Uterus (tissue), 4 donors: ENCODE data around the gene SERPINA12. TPM values are rescaled to one million over a fixed set of nuclear protein-coding genes. Genes with fewer than 3 reads are reported as not detected.

ENCODE experiments used
- DNase-seq, 2 donors: peaks; one replicate each; pipeline ENCODE4 v3.0.0-alpha.2; 2019 to 2020
- H3K27ac ChIP-seq, 2 donors: fragments of 200-600 bp; sonication (generic); 1 replicate in 1 of 2; 2 replicates in 1 of 2; pipeline ENCODE4 v1.5.1; 2016 to 2018
- H3K27me3 ChIP-seq, 2 donors: fragments of 200-600 bp; sonication (generic); one replicate each; pipeline ENCODE4 v1.5.1; 2018 to 2019; ENCODE audit warnings: control low read depth in 1 of 2
- H3K36me3 ChIP-seq, 2 donors: fragments of 200-600 bp; sonication (generic); one replicate each; pipeline ENCODE4 v1.5.1; 2019; ENCODE audit warnings: control low read depth in 1 of 2
- H3K4me1 ChIP-seq, 2 donors: fragments of 200-600 bp; sonication (generic); one replicate each; pipeline ENCODE4 v1.5.1; 2018 to 2019; ENCODE audit warnings: control low read depth in 1 of 2
- H3K4me3 ChIP-seq, 2 donors: fragments of 200-600 bp; sonication (generic); 1 replicate in 1 of 2; 2 replicates in 1 of 2; pipeline ENCODE4 v1.5.1; 2018 to 2019; ENCODE audit warnings: mild to moderate bottlenecking in 1 of 2
- H3K9me3 ChIP-seq, 2 donors: fragments of 200-600 bp; sonication (generic); one replicate each; pipeline ENCODE4 v1.5.1; 2019; ENCODE audit warnings: control low read depth in 1 of 2
- POLR2A ChIP-seq, 2 donors: fragments of 450-650 bp; IDR thresholded peaks; one replicate each; pipeline ENCODE4 v1.6.1; 2016; ENCODE audit warnings: antibody characterized with exemption in 2 of 2, mild to moderate bottlenecking in 1 of 2, moderate library complexity in 1 of 2
- intact Hi-C: fragments of 100-400 bp; cut with DNase I; formaldehyde crosslinking; loops from one replicate; pipeline ENCODE4 v1.15.1; 2023; ENCODE audit warnings: low total_unique reads
- total RNA-seq, 4 donors: library from RNA; depleted of rRNA in 3 of 4; stranded (reverse); fragments of >200 nt in 3 of 4; gene quantifications; one replicate each; pipeline versions ENCODE4 v1.1.0 to v1.2.4, GENCODE V29; 2014 to 2023
- TF ChIP-seq, protein P1 (sequence below), 4 experiments: fragments of 200-600 bp in 2 of 4; fragments of 450-650 bp in 2 of 4; sonication (generic) in 2 of 4; IDR thresholded peaks; one replicate each; pipeline ENCODE4 v1.5.1; 2016 to 2019; ENCODE audit warnings: antibody characterized with exemption in 4 of 4, mild to moderate bottlenecking in 2 of 4, moderate library complexity in 1 of 4
- donor health status: DM: yes; HTN: yes; CAD: no.

The SERPINA12 gene
- total RNA-seq, 4 donors from 2014 or later, result not detected

GRCh38 chr14:94524093-94524492, 14.8 kb upstream of the SERPINA12 start:
- H3K4me1 ChIP-seq, result no peaks in the 10 kb centered on the region
- H3K27ac ChIP-seq, result no peak overlapping the region
- TF ChIP-seq POLR2A (IDR thresholded peaks at IDR 0.05), result no peak
- H3K4me3 ChIP-seq, result no peak overlapping the region
- DNase-seq, result no peak
- no peaks in the 10 kb centered on the region for H3K9me3 ChIP-seq
- intact Hi-C loops, result no loop called here
- no peaks in the 10 kb centered on the region for H3K27me3 ChIP-seq
- H3K36me3 ChIP-seq, result no peaks in the 10 kb centered on the region

DNA sequence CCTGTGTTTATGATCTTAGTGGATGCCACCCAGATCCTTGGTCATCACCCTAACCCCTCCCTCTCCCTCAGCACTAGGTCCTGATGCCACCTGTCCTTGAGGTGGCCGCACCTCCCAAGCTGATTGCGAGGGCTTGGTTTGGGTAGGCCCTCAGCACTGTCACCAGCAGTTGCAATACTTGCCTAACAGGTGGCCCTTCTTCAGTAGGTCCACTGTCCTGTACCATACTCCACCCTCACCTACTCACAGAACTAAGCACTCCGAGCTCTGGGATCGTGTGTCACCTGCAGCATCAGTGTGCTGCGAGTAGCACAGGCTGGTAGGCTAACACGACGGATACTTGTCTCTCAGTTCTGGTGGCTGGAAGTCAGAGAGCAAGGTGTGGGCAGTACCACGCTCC, 14.0 kb upstream of the SERPINA12 start:
- no peaks in the 10 kb centered on the region for H3K4me1 ChIP-seq
- H3K4me3 ChIP-seq, result no peak overlapping the region
- H3K27me3 ChIP-seq, result no peaks in the 10 kb centered on the region
- DNase-seq, result no peak
- TF ChIP-seq POLR2A (IDR thresholded peaks at IDR 0.05), result no peak
- TF ChIP-seq, protein P1, sequence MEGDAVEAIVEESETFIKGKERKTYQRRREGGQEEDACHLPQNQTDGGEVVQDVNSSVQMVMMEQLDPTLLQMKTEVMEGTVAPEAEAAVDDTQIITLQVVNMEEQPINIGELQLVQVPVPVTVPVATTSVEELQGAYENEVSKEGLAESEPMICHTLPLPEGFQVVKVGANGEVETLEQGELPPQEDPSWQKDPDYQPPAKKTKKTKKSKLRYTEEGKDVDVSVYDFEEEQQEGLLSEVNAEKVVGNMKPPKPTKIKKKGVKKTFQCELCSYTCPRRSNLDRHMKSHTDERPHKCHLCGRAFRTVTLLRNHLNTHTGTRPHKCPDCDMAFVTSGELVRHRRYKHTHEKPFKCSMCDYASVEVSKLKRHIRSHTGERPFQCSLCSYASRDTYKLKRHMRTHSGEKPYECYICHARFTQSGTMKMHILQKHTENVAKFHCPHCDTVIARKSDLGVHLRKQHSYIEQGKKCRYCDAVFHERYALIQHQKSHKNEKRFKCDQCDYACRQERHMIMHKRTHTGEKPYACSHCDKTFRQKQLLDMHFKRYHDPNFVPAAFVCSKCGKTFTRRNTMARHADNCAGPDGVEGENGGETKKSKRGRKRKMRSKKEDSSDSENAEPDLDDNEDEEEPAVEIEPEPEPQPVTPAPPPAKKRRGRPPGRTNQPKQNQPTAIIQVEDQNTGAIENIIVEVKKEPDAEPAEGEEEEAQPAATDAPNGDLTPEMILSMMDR (IDR thresholded peaks at IDR 0.05), result no peak
- H3K36me3 ChIP-seq, result no peaks in the 10 kb centered on the region
- H3K27ac ChIP-seq, result no peak overlapping the region
- no peaks in the 10 kb centered on the region for H3K9me3 ChIP-seq
- intact Hi-C loops, result no loop called here

DNA sequence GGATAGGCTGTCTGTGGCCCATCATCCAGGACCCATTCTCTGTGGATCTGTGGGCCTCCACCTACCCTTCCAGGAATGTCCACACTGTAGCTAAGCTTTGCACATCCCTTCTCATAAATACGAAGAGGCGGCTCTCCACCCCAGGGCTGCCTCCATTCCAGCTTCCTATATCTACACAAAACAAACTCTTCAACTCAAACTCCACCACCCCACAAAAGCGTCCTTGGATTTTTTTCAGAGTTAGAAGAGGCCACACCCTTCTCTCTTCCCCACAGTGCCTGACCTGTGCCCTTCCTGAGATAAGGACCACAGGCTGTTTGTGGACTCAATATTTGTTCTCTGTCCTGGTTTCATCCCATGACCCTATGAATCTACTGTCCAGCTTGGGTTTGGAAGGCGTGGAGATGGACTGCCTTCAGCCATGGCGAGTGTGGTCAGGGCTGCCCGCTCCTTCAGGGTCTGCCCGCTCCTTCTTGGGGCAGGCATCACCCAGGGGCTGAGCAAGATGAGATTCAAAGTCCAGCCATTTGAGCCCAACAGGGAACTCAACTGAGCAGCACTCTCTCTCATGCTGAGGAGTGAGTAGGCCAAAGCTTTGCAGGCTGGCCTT, 13.0 kb upstream of the SERPINA12 start:
- DNase-seq, result no peak
- Histone ChIP-seq H3K9me3 (no peaks in the 10 kb centered on the region), H3K4me3 (no peak overlapping the region), H3K27ac (no peak overlapping the region), H3K36me3 (no peaks in the 10 kb centered on the region), H3K4me1 (no peaks in the 10 kb centered on the region), H3K27me3 (no peaks in the 10 kb centered on the region)
- intact Hi-C loops, result no loop called here
- no peak for TF ChIP-seq POLR2A (IDR thresholded peaks at IDR 0.05)
- TF ChIP-seq, protein P1 (IDR thresholded peaks at IDR 0.05), result no peak

DNA sequence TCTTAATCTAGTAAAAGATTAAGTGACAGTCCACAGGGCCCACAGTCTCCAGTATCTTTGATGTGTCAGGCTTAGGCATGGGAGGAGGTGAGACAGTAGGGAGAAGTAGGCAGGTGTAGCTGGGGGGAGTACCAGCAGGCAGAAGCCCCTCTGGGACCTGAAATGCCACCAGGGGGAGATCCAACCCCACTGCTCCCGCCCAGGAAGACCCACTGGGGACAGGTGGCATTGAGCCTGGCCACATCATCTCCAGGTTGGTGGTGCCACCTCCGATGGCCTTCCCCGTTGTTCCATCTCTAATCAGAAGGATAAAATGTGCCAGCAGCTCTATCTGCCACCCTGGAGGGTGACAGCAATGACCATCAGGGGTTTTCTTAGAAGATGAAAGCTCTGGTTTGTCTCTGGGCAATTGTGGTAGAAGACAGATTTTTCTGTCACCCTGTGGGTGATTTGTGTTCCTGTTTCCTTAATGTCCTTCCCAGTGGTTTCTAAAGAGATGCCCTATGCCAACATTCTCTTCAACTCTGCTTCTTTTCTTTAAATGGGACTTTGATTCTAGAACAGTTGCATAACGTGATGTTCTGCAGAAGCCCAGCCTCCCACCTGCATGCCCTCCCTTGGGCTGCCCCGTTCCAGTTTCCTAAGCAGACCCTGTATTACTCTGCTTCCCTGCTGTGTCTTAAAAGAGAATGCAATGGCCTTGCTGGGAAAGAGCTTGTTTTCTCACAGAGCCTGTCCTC, 12.3 kb upstream of the SERPINA12 start:
- intact Hi-C loops, result no loop called here
- Histone ChIP-seq H3K4me3 (no peak overlapping the region), H3K27ac (no peak overlapping the region), H3K36me3 (no peaks in the 10 kb centered on the region), H3K4me1 (no peaks in the 10 kb centered on the region), H3K9me3 (no peaks in the 10 kb centered on the region), H3K27me3 (no peaks in the 10 kb centered on the region)
- TF ChIP-seq, protein P1 (IDR thresholded peaks at IDR 0.05), result no peak
- no peak for TF ChIP-seq POLR2A (IDR thresholded peaks at IDR 0.05)
- DNase-seq, result no peak

DNA sequence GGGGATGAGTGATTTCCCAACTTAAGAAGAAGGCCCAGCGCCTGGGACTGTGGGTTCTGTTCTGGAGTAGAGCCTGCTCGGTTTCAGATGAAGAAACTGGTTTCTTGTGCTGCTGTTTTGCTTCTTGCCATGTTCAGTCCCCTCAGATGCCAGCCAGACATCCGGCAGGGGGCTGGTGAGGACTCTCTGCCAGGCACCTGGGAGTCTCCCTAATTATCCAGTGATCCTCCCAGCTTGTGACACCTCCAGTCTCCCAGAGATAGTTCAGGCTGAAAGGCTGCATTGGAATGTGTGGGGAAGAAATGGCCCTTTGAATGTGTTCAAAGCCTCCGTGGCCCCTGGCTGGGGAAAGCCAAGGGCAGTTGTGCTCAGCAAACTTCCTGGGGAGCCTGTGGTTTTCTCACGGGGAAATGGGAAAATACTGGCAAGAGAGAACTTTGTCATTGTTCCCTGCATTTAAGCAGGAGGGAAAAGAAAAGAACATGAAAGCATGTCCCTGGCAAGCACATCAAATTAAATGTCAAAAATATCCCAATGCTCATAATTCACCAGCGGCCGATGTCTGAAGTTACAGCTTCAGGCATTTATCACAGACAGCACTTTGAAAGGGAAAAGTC, 8.5 kb upstream of the SERPINA12 start:
- H3K27me3 ChIP-seq, result no peaks in the 10 kb centered on the region
- H3K36me3 ChIP-seq, result no peaks in the 10 kb centered on the region
- no peak for TF ChIP-seq POLR2A (IDR thresholded peaks at IDR 0.05)
- TF ChIP-seq, protein P1 (IDR thresholded peaks at IDR 0.05), result no peak
- H3K27ac ChIP-seq, result no peak overlapping the region
- no peak for DNase-seq
- intact Hi-C loops, result no loop called here
- H3K9me3 ChIP-seq, result no peaks in the 10 kb centered on the region
- H3K4me1 ChIP-seq, result no peaks in the 10 kb centered on the region
- no peak overlapping the region for H3K4me3 ChIP-seq
